DND-41 (cell line): ENCODE measurements around the gene POLR3G.

Source experiments
- ATAC-seq: fragments of 200-7000 bp; cut with Tn5 transposase; 3 replicates; pipeline ENCODE4 v1.9.1; 2021; ENCODE audit warnings: low read depth; ENCODE audit not compliant: insufficient read depth
- DNase-seq: peaks from one replicate; pipeline ENCODE4 v3.0.0-alpha.2; 2020
- H2AFZ ChIP-seq: 2 replicates; pipeline ENCODE4 v1.6.0; 2012; ENCODE audit warnings: low read depth, low read length
- H3K27ac ChIP-seq: 2 replicates; pipeline ENCODE4 v1.5.1; 2012; ENCODE audit warnings: low read length, inconsistent platforms
- H3K27me3 ChIP-seq: fragments of 200-600 bp; sonication (generic); 2 replicates; pipeline ENCODE4 v1.6.0; 2012; ENCODE audit warnings: low read length, mild to moderate bottlenecking, inconsistent platforms; ENCODE audit not compliant: insufficient read depth, poor library complexity
- H3K36me3 ChIP-seq: 2 replicates; pipeline ENCODE4 v1.5.1; 2012; ENCODE audit warnings: low read length, inconsistent platforms; ENCODE audit not compliant: insufficient read depth
- H3K4me1 ChIP-seq: 2 replicates; pipeline ENCODE4 v1.5.1; 2012; ENCODE audit warnings: mild to moderate bottlenecking, low read length; ENCODE audit not compliant: insufficient read depth
- H3K4me2 ChIP-seq: 2 replicates; pipeline ENCODE4 v1.6.0; 2012; ENCODE audit warnings: mild to moderate bottlenecking, moderate library complexity, low read length, inconsistent platforms; ENCODE audit not compliant: insufficient read depth
- H3K4me3 ChIP-seq, 2 experiments: fragments of 200-600 bp in 1 of 2; shearing (Covaris generic) in 1 of 2; 2 replicates each; pipeline ENCODE4 v1.5.1; 2012 to 2016; ENCODE audit warnings: inconsistent platforms in 2 of 2, low read length in 2 of 2, mild to moderate bottlenecking in 2 of 2, low read depth in 1 of 2, moderate library complexity in 1 of 2
- H3K79me2 ChIP-seq: 2 replicates; pipeline ENCODE4 v1.6.0; 2012; ENCODE audit warnings: low read length, inconsistent platforms; ENCODE audit not compliant: insufficient read depth
- H3K9ac ChIP-seq: 2 replicates; pipeline ENCODE4 v1.6.0; 2012; ENCODE audit warnings: low read depth, mild to moderate bottlenecking, inconsistent platforms, low read length, moderate library complexity
- H3K9me3 ChIP-seq: 2 replicates; pipeline ENCODE4 v1.5.1; 2012; ENCODE audit warnings: low read length, moderate library complexity, mild to moderate bottlenecking, inconsistent platforms; ENCODE audit not compliant: insufficient read depth, severe bottlenecking
- H4K20me1 ChIP-seq: 2 replicates; pipeline ENCODE4 v1.6.0; 2012; ENCODE audit warnings: low read length; ENCODE audit not compliant: insufficient read depth
- CTCF ChIP-seq: IDR thresholded peaks from 2 replicates; pipeline ENCODE4 v1.5.1; 2012; ENCODE audit warnings: borderline replicate concordance, low read length, moderate library complexity, mild to moderate bottlenecking; ENCODE audit not compliant: poor library complexity, severe bottlenecking; ENCODE audit errors: extremely low read depth
- EZH2 ChIP-seq: IDR thresholded peaks from 3 replicates; pipeline ENCODE4 v1.6.1; 2012; ENCODE audit warnings: borderline replicate concordance, low read depth, mild to moderate bottlenecking, moderate library complexity, low read length, inconsistent platforms; ENCODE audit not compliant: severe bottlenecking

The POLR3G gene

GRCh38 chr5:90474235-90475107, at the start of gene POLR3G, which contains the start of gene MBLAC2:
Gene POLR3G, plus strand, starts transcription at chr5:90474864. Its CDS starts 10,704 bp downstream, at chr5:90485568.
Gene MBLAC2, minus strand, starts transcription at chr5:90474771. Its CDS starts 479 bp downstream, at chr5:90474292.
- ATAC-seq, result peak; percentile 89
- H3K4me2 ChIP-seq, result peak within 1 kb of the TSS; percentile 80
- TF ChIP-seq CTCF (peak; percentile 55), EZH2 (no peak)
- peaks cover 8% of the 10 kb centered on the region for H3K36me3 ChIP-seq
- no peaks in the 10 kb centered on the region for H3K9me3 ChIP-seq
- peak; percentile 94 for DNase-seq
- H4K20me1 ChIP-seq, result peaks cover 3% of the 10 kb centered on the region; the same call in 1 of the 2 replicates
- H2AFZ ChIP-seq, result peak within 1 kb of the TSS; percentile 97
- peak within 1 kb of the TSS; percentile 67 to 91 for H3K4me3 ChIP-seq
- peak within 1 kb of the TSS; percentile 88 for H3K9ac ChIP-seq
- peaks cover 35% of the 10 kb centered on the region for H3K79me2 ChIP-seq
- no peaks in the 10 kb centered on the region for H3K27me3 ChIP-seq
- peaks cover 55% of the 10 kb centered on the region for H3K4me1 ChIP-seq
- peak within 1 kb of the TSS; percentile 89 for H3K27ac ChIP-seq

- Histone ChIP-seq H3K4me3 (no peak overlapping the region), H4K20me1 (no peaks in the 10 kb centered on the region), H2AFZ (no peak overlapping the region), H3K9me3 (no peaks in the 10 kb centered on the region), H3K4me2 (no peak overlapping the region), H3K36me3 (no peaks in the 10 kb centered on the region), H3K9ac (no peak overlapping the region), H3K27ac (no peak overlapping the region), H3K4me1 (no peaks in the 10 kb centered on the region), H3K79me2 (no peaks in the 10 kb centered on the region), H3K27me3 (peaks cover 17% of the 10 kb centered on the region)
- ATAC-seq (peak; percentile 95), DNase-seq (peak; percentile 57)
- TF ChIP-seq EZH2, result no peak
- TF ChIP-seq CTCF, result peak; percentile 76
Observed at GRCh38 chr5:90434116-90434714, 40.4 kb upstream of the POLR3G start.

GRCh38 chr5:90437663-90438062, 37.0 kb upstream of the POLR3G start:
- no peaks in the 10 kb centered on the region for H3K36me3 ChIP-seq
- ATAC-seq, result no peak
- no peak for DNase-seq

More at GRCh38 chr5:90437663-90438062, 37.0 kb upstream of the POLR3G start:
- Histone ChIP-seq H3K79me2 (no peaks in the 10 kb centered on the region), H2AFZ (no peak overlapping the region), H3K27me3 (peaks cover 17% of the 10 kb centered on the region), H3K9ac (no peak overlapping the region), H3K4me1 (peaks cover 11% of the 10 kb centered on the region), H4K20me1 (no peaks in the 10 kb centered on the region), H3K9me3 (no peaks in the 10 kb centered on the region), H3K4me3 (no peak overlapping the region), H3K4me2 (no peak overlapping the region), H3K27ac (no peak overlapping the region)
- TF ChIP-seq CTCF (no peak), EZH2 (no peak)
